GM10248 (cell line): ENCODE measurements around the gene DNAJC30.

Experiments
- CTCF ChIA-PET: fragments of 300-600 bp; sonication (Branson Sonifier 250); formaldehyde crosslinking; extraction: SDS; loops from one replicate; lab custom pipeline; 2021; ENCODE audit warnings: antibody characterized with exemption; lab: Yijun Ruan, JAX
- POLR2A ChIA-PET: fragments of 350-650 bp; sonication (Branson Sonifier 250); formaldehyde crosslinking; extraction: SDS; loops from one replicate; lab custom pipeline; 2020; ENCODE audit warnings: antibody characterized with exemption; lab: Yijun Ruan, JAX
- DNase-seq: peaks from one replicate; pipeline ENCODE4 v3.0.0; 2012; ENCODE audit errors: extremely low spot score
- TF ChIP-seq, protein P1 (sequence below): IDR thresholded peaks from 2 replicates; pipeline ENCODE4 v1.5.1; 2012; ENCODE audit warnings: mild to moderate bottlenecking, low read depth; ENCODE audit errors: extremely low read depth, missing control alignments, control extremely low read depth

The DNAJC30 gene

GRCh38 chr7:73701357-73701995, 18.2 kb upstream of the DNAJC30 start:
- CTCF ChIA-PET = interaction anchor here (0.7 to 3.8 kb wide), 7 partner anchors 9 to 94 kb away, joined by 3 to 19 read pairs (median 8); partner anchors contain the start of gene VPS37D
- TF ChIP-seq, protein P1, sequence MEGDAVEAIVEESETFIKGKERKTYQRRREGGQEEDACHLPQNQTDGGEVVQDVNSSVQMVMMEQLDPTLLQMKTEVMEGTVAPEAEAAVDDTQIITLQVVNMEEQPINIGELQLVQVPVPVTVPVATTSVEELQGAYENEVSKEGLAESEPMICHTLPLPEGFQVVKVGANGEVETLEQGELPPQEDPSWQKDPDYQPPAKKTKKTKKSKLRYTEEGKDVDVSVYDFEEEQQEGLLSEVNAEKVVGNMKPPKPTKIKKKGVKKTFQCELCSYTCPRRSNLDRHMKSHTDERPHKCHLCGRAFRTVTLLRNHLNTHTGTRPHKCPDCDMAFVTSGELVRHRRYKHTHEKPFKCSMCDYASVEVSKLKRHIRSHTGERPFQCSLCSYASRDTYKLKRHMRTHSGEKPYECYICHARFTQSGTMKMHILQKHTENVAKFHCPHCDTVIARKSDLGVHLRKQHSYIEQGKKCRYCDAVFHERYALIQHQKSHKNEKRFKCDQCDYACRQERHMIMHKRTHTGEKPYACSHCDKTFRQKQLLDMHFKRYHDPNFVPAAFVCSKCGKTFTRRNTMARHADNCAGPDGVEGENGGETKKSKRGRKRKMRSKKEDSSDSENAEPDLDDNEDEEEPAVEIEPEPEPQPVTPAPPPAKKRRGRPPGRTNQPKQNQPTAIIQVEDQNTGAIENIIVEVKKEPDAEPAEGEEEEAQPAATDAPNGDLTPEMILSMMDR = peak; percentile 48
- POLR2A ChIA-PET = interaction anchor here (0.7 to 1.7 kb wide), 3 partner anchors 8 to 18 kb away, joined by 3 to 4 read pairs (median 3); partner anchors contain the start of genes BUD23 and DNAJC30
- DNase-seq = peak; percentile 63

DNA sequence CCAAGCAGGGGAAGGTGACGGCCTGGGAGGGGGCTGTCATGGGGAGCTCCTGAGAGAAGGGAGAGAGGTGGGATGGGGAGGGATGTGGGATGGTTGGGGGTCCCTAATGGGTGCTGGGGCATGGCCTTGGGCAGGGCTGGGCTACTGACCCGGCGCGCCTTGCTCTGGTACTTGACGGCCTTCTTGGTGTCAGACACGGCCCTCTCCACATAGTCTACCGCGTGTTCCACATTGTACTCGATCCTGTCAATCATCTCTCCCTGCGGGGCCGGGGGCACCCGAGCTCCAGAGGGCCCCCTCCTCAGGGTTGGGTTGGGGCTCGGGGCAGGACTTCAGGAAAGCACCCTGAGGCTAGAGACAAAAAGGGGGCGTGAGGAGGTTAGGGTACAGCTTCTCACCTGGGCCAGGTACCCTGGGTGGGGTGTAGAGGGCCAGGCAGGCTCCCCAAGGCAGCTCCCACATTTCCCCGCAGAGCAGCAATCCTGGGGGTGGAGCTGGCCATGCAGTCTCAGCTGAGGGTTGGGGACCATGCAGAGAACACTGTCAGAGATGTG, 17.4 kb upstream of the DNAJC30 start:
- ChIA-PET POLR2A (interaction anchor here (1.0 kb wide), 1 partner anchor 17 kb away, joined by 3 read pairs; the partner anchor contains the start of genes BUD23 and DNAJC30), CTCF (interaction anchor here (0.7 to 3.8 kb wide), 7 partner anchors 8 to 94 kb away, joined by 3 to 19 read pairs (median 8); no protein-coding TSS in a partner anchor)
- TF ChIP-seq, protein P1 = no peak
- no peak for DNase-seq

DNA sequence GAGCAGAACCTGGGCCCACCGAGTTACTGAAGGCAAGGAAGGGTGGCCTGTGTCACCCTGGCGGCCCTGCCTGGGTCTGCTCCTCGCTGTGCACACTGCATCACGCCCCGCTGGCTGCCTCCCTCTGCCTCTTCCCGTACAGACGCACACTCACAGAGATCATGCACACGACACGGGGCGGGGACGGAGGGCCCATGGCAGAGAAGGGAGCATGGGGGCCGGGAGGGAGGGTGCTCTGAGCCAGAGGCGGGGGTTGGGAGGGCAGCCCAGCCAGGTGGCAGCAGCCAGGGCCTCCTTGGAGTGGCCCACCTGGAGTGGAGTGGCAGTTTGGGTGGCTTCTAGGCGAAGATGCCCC, 16.8 kb upstream of the DNAJC30 start:
- DNase-seq = no peak
- ChIA-PET CTCF (interaction anchor here (1.0 to 3.8 kb wide), 4 partner anchors 8 to 26 kb away, joined by 3 to 19 read pairs (median 12); no protein-coding TSS in a partner anchor), POLR2A (no interaction called here)
- TF ChIP-seq, protein P1 = no peak

DNA sequence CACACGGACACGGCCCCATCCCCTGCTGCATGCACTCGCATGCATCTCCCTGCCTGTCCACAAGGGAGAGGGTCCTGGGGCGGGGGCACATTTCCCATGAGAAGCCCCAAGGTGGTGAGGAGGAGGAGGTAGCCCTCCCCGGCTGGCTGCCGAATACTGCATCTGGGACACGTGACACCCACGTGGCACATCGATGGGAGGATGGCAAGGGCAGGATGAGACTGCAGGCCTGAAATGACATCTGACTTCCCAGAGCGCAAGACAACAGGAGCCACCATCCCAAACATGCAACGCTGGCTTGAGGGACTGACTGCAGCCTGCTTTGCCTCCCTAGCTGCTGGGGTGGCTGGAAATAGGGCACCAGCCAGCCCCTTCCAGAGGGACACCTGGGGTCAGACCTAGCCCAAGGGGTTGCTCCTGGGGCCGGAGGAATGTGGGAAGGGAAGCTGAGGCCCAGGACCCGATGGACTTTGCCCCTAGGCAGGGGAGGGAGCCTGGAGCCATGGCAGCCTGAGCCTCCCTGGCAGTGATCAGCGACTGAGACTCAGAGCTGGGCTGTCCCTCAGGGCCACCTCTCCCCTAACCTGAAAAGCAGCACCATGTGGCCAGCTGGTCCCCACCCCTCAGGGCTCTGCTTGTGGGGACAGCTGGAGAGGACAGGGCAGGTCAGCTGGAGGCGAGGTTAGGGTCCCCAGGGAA, 16.3 kb upstream of the DNAJC30 start:
- TF ChIP-seq, protein P1 = no peak
- CTCF ChIA-PET = interaction anchor here (0.9 to 3.8 kb wide), 3 partner anchors 11 to 54 kb away, joined by 3 to 19 read pairs (median 15); no protein-coding TSS in a partner anchor
- no peak for DNase-seq
- POLR2A ChIA-PET = no interaction called here

DNA sequence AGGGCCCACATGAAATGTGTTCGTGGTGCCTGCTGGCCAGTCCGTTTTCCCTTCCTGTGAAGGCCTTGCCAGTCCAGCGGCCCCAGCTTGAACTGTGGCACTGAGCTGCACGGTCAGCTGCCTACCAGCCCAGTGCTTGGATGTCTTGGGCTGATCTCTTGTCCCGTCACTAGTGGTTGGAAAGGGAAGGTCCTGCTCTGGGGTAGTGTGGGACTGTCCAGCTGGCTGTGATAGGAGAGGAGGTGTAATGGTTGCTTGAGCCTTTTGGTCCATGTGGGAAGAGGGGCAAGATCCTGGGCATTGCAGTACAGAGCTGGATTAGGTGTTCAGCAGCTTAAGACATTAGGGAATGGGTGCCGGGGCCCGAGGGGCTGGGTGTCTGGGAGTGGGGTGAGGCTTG, 15.2 kb upstream of the DNAJC30 start:
- ChIA-PET POLR2A (interaction anchor here (0.6 to 0.7 kb wide), 2 partner anchors 28 to 93 kb away, joined by 4 read pairs; no protein-coding TSS in a partner anchor), CTCF (interaction anchor here (0.9 to 1.0 kb wide), 3 partner anchors 21 to 53 kb away, joined by 3 read pairs; partner anchors contain the start of gene STX1A)
- DNase-seq = no peak
- TF ChIP-seq, protein P1 = no peak

- no peak for DNase-seq
- POLR2A ChIA-PET = interaction anchor here (1.8 kb wide), 1 partner anchor 13 kb away, joined by 5 read pairs; the partner anchor contains the start of genes BUD23 and DNAJC30
- CTCF ChIA-PET = interaction anchor here (0.6 to 1.5 kb wide), 3 partner anchors 9 to 91 kb away, joined by 3 to 5 read pairs (median 3); no protein-coding TSS in a partner anchor
- TF ChIP-seq, protein P1 = no peak
These were observed 13.1 kb upstream of the DNAJC30 start for GRCh38 chr7:73696372-73696771.
